NT2/D1 (cell line): ENCODE data around the gene PHOSPHO2.

Experiments
- YY1 ChIP-seq: IDR thresholded peaks from 2 replicates; pipeline ENCODE4 v1.6.1; 2011; ENCODE audit not compliant: insufficient read length, insufficient read depth
- ZNF274 ChIP-seq: IDR thresholded peaks from 2 replicates; pipeline ENCODE4 v1.6.1; 2011; ENCODE audit warnings: mild to moderate bottlenecking, low read depth, low read length

- TF ChIP-seq YY1 (no peak), ZNF274 (no peak)
Observed at GRCh38 chr2:169709331-169709730, 15.1 kb downstream of the PHOSPHO2 start.
